CD4-positive, alpha-beta T cell treated with Interleukin-15 for 1 hour (primary cell): ENCODE data around the gene MXD3.
"Not testable (repeated sequence)": the region's sequence is repeated elsewhere in the genome, so short reads cannot be mapped to it uniquely, and the experiment has no call there.

Experiments used
- DNase-seq: peaks from one replicate; pipeline ENCODE4 v3.0.0-alpha.2; 2020

Gene MXD3

GRCh38 chr5:177260961-177261360 is 50.7 kb downstream of the MXD3 start:
- no peak for DNase-seq

GRCh38 chr5:177258711-177259110 is 53.0 kb downstream of the MXD3 start:
- not testable (repeated sequence) for DNase-seq
